Measurements from ENCODE around the gene ZNF766.

GRCh38 chr19:52221031-52221430 lies 48.4 kb upstream of the ZNF766 start:
- TF ChIP-seq, protein P1, sequence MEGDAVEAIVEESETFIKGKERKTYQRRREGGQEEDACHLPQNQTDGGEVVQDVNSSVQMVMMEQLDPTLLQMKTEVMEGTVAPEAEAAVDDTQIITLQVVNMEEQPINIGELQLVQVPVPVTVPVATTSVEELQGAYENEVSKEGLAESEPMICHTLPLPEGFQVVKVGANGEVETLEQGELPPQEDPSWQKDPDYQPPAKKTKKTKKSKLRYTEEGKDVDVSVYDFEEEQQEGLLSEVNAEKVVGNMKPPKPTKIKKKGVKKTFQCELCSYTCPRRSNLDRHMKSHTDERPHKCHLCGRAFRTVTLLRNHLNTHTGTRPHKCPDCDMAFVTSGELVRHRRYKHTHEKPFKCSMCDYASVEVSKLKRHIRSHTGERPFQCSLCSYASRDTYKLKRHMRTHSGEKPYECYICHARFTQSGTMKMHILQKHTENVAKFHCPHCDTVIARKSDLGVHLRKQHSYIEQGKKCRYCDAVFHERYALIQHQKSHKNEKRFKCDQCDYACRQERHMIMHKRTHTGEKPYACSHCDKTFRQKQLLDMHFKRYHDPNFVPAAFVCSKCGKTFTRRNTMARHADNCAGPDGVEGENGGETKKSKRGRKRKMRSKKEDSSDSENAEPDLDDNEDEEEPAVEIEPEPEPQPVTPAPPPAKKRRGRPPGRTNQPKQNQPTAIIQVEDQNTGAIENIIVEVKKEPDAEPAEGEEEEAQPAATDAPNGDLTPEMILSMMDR (IDR thresholded peaks at IDR 0.05), result no peak
- no peak for TF ChIP-seq POLR2AphosphoS5 (IDR thresholded peaks at IDR 0.05; ENCODE audit: low read depth, low read length)
- TF ChIP-seq TCF7L2 (IDR thresholded peaks at IDR 0.05; ENCODE audit: low read depth, low read length), result no peak
- TF ChIP-seq REST (IDR thresholded peaks at IDR 0.05; ENCODE audit: insufficient read depth in 1 of 2, low read depth in 2 of 2, low read length in 1 of 2), result no peak
- TF ChIP-seq SIN3A (IDR thresholded peaks at IDR 0.05; ENCODE audit: borderline replicate concordance, insufficient read depth, low read depth, low read length), result no peak
